ENCODE data around the gene NAALADL1.
A peak's percentile ranks its signal among the peaks of the same experiment; 100 is the strongest.

Gene NAALADL1

GRCh38 chr11:65058419-65059054 is at the start of gene NAALADL1:
TSS of gene NAALADL1 (minus strand) at chr11:65058553. CDS start at chr11:65058521, 32 bp downstream.
- no peak within 1 kb of the TSS for H3K4me3 ChIP-seq (ENCODE audit: low read depth, low read length)
- no peak within 1 kb of the TSS for H3K27ac ChIP-seq (ENCODE audit: low read depth, low read length)
- no peaks in the 10 kb centered on the region for H3K36me3 ChIP-seq (ENCODE audit: control insufficient read depth, insufficient read depth, low read length)
- no peaks in the 10 kb centered on the region for H3K9me3 ChIP-seq (ENCODE audit: control insufficient read depth, insufficient read depth, low read depth, low read length)
- no peaks in the 10 kb centered on the region for H3K4me1 ChIP-seq (ENCODE audit: control insufficient read depth, insufficient read depth, low read length)
- no peak within 1 kb of the TSS for H3K9ac ChIP-seq (ENCODE audit: low read length)
- no peaks in the 10 kb centered on the region for H3K27me3 ChIP-seq (ENCODE audit: control insufficient read depth, insufficient read depth, low read length)

GRCh38 chr11:65107751-65108468 is 49.6 kb upstream of the NAALADL1 start:
- Histone ChIP-seq H3K27ac (ENCODE audit: low read depth, low read length) (no peak overlapping the region), H3K4me3 (ENCODE audit: low read depth, low read length) (no peak overlapping the region), H3K9me3 (ENCODE audit: control insufficient read depth, insufficient read depth, low read depth, low read length) (no peaks in the 10 kb centered on the region), H3K27me3 (ENCODE audit: control insufficient read depth, insufficient read depth, low read length) (no peaks in the 10 kb centered on the region), H3K9ac (ENCODE audit: low read length) (no peak overlapping the region), H3K4me1 (ENCODE audit: control insufficient read depth, insufficient read depth, low read length) (peaks cover 11% of the 10 kb centered on the region), H3K36me3 (ENCODE audit: control insufficient read depth, insufficient read depth, low read length) (peaks cover 20% of the 10 kb centered on the region)

DNA sequence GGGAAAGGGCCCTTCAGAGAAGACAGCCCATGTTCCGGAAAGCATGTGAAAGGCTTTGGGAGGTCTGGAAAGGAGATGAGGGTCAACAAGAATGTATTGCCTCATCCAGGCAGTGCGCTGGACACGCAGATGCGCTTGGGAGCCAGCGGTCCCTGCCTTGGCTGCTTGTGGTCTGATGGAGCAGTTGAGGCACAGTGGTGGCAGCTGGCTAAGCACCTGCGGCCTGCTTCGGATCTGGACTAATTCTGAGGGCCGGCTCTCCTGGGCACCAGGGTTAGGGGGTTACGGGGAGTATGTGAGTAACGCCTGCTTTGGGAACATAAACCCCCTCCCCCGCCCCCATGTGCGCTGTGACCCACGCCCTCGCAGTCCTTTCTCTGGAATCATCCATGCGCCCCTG is 48.7 kb upstream of the NAALADL1 start:
- Histone ChIP-seq H3K27ac (ENCODE audit: low read depth, low read length) (no peak overlapping the region), H3K4me1 (ENCODE audit: control insufficient read depth, insufficient read depth, low read length) (peaks cover 9% of the 10 kb centered on the region), H3K4me3 (ENCODE audit: low read depth, low read length) (no peak overlapping the region), H3K9ac (ENCODE audit: low read length) (no peak overlapping the region), H3K36me3 (ENCODE audit: control insufficient read depth, insufficient read depth, low read length) (peaks cover 20% of the 10 kb centered on the region), H3K27me3 (ENCODE audit: control insufficient read depth, insufficient read depth, low read length) (no peaks in the 10 kb centered on the region), H3K9me3 (ENCODE audit: control insufficient read depth, insufficient read depth, low read depth, low read length) (no peaks in the 10 kb centered on the region)

DNA sequence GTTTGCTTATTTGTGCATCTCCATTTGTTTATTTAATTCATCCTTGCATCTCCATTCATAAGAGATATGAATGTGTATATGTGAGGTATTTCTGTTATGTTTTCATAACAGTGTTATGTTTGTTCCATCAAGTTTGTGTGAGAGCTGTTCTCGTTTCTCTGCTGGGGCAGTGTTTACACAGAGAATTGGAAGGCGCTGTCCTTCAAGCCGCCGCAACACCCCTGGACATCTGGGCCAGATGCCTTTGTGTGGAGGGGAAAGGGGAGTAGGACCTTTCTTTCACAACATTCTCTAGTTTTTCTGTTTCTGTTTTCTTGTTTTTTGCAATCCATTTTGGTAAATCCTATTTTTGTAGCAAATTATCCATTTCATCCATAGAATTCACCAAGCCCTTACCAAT is 46.3 kb upstream of the NAALADL1 start:
- H3K9me3 ChIP-seq (ENCODE audit: control insufficient read depth, insufficient read depth, low read depth, low read length): no peaks in the 10 kb centered on the region
- no peak overlapping the region for H3K27ac ChIP-seq (ENCODE audit: low read depth, low read length)
- H3K27me3 ChIP-seq (ENCODE audit: control insufficient read depth, insufficient read depth, low read length): no peaks in the 10 kb centered on the region
- H3K9ac ChIP-seq (ENCODE audit: low read length): no peak overlapping the region
- H3K4me3 ChIP-seq (ENCODE audit: low read depth, low read length): no peak overlapping the region
- H3K4me1 ChIP-seq (ENCODE audit: control insufficient read depth, insufficient read depth, low read length): no peaks in the 10 kb centered on the region
- peaks cover 20% of the 10 kb centered on the region for H3K36me3 ChIP-seq (ENCODE audit: control insufficient read depth, insufficient read depth, low read length)

- no peaks in the 10 kb centered on the region for H3K9me3 ChIP-seq (ENCODE audit: control insufficient read depth, insufficient read depth, low read depth, low read length)
- H3K9ac ChIP-seq (ENCODE audit: low read length): no peak overlapping the region
- H3K27me3 ChIP-seq (ENCODE audit: control insufficient read depth, insufficient read depth, low read length): no peaks in the 10 kb centered on the region
- H3K27ac ChIP-seq (ENCODE audit: low read depth, low read length): no peak overlapping the region
- H3K4me1 ChIP-seq (ENCODE audit: control insufficient read depth, insufficient read depth, low read length): no peaks in the 10 kb centered on the region
- H3K4me3 ChIP-seq (ENCODE audit: low read depth, low read length): no peak overlapping the region
- peaks cover 14% of the 10 kb centered on the region for H3K36me3 ChIP-seq (ENCODE audit: control insufficient read depth, insufficient read depth, low read length)
These were observed 45.1 kb upstream of the NAALADL1 start for GRCh38 chr11:65103476-65103875.

DNA sequence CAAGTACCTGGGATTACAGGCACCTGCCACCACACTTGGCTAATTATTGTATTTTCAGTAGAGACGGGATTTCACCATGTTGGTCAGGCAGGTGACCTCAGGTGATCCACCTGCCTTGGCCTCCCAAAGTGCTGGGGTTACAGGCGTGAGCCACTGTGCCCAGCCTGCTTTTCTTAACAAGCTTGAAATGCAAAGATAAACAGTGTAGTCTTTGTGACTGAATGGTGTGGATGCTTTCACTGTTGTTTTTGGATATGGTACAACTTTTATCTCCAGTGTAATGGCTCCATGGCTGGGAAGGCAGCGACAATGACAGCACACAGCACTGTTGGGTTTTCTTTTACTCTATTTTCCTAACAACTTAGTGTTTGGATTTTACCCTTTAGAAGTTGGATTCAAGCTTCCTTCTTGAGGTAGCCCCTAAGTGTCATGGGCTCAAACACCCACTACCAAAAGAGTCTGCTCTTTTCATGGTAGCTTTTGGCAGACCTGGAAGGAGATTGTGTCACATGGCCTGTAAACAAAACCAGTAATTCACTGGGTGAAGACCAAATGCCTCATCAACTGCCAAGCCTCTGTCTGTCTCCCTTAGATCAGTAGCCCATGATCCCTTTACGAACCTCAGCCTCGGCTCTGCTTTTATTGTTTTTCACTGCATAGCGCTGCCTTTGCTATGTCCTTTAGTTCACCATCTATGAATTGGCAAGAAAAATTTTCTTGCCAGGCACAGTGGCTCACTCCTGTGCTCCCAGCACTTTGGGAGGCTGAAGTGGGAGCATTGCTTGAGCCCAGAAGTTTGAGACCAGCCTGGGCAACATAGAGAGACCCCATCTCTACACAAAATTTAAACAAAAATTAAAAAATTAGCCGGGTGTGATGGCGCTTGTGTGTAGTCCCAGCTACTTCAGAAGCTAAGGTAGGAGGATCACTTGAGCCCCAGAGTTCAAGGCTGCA is 44.1 kb upstream of the NAALADL1 start:
- H3K9me3 ChIP-seq (ENCODE audit: control insufficient read depth, insufficient read depth, low read depth, low read length): no peaks in the 10 kb centered on the region
- H3K4me1 ChIP-seq (ENCODE audit: control insufficient read depth, insufficient read depth, low read length): no peaks in the 10 kb centered on the region
- H3K4me3 ChIP-seq (ENCODE audit: low read depth, low read length): no peak overlapping the region
- H3K36me3 ChIP-seq (ENCODE audit: control insufficient read depth, insufficient read depth, low read length): peaks cover 16% of the 10 kb centered on the region
- no peak overlapping the region for H3K27ac ChIP-seq (ENCODE audit: low read depth, low read length)
- H3K9ac ChIP-seq (ENCODE audit: low read length): no peak overlapping the region
- no peaks in the 10 kb centered on the region for H3K27me3 ChIP-seq (ENCODE audit: control insufficient read depth, insufficient read depth, low read length)

DNA sequence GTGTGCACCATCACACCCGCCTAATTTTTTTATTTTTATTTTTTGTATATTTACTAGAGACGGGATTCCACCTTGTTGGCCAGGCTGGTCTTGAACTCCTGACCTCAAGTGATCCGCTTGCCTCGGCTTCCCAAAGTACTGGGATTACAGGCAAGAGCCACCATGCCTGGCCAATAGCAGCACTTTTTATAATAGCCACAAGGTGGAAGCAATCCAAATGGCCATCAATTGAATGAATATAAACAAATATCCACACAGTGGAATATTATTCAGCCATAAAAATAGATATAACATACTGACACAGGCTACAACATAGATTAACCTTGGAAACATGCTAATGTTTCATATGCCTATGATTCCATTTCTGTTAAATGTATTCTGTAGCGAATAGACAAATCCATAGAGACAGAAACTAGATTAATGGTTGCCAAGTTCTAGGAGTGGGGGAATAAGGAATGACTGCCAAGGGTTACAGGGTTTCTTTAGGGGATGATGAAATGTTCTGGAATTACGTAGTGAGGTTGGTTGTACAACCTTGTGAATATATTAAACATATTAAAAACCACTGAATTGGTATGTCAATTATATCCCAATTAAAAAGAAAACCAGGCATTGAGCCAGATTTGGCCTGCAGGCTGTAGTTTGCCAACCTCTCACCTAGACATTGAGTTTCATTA is 42.5 kb upstream of the NAALADL1 start:
- H3K27me3 ChIP-seq (ENCODE audit: control insufficient read depth, insufficient read depth, low read length): no peaks in the 10 kb centered on the region
- no peaks in the 10 kb centered on the region for H3K9me3 ChIP-seq (ENCODE audit: control insufficient read depth, insufficient read depth, low read depth, low read length)
- no peak overlapping the region for H3K9ac ChIP-seq (ENCODE audit: low read length)
- no peak overlapping the region for H3K4me3 ChIP-seq (ENCODE audit: low read depth, low read length)
- no peak overlapping the region for H3K27ac ChIP-seq (ENCODE audit: low read depth, low read length)
- H3K36me3 ChIP-seq (ENCODE audit: control insufficient read depth, insufficient read depth, low read length): peaks cover 12% of the 10 kb centered on the region
- H3K4me1 ChIP-seq (ENCODE audit: control insufficient read depth, insufficient read depth, low read length): 0 out of 2 replicates have a peak, but pooled peaks cover 3% of the 10 kb centered on the region

GRCh38 chr11:65096926-65097325 is 38.6 kb upstream of the NAALADL1 start:
- Histone ChIP-seq H3K4me3 (ENCODE audit: low read depth, low read length) (peak overlapping the region; percentile 78), H3K36me3 (ENCODE audit: control insufficient read depth, insufficient read depth, low read length) (peaks cover 6% of the 10 kb centered on the region; the same call in 1 of the 2 replicates), H3K27ac (ENCODE audit: low read depth, low read length) (no peak overlapping the region), H3K9me3 (ENCODE audit: control insufficient read depth, insufficient read depth, low read depth, low read length) (no peaks in the 10 kb centered on the region), H3K27me3 (ENCODE audit: control insufficient read depth, insufficient read depth, low read length) (no peaks in the 10 kb centered on the region), H3K4me1 (ENCODE audit: control insufficient read depth, insufficient read depth, low read length) (0 out of 2 replicates have a peak, but pooled peaks cover 3% of the 10 kb centered on the region), H3K9ac (ENCODE audit: low read length) (no peak overlapping the region)

GRCh38 chr11:65095974-65096806 is 37.8 kb upstream of the NAALADL1 start, which contains the start of gene VPS51:
TSS of gene VPS51 (plus strand) at chr11:65096214. CDS start at chr11:65096251, 37 bp downstream.
- Histone ChIP-seq H3K27ac (ENCODE audit: low read depth, low read length) (peak within 1 kb of the TSS; percentile 69; the same call in 1 of the 2 replicates), H3K4me3 (ENCODE audit: low read depth, low read length) (peak within 1 kb of the TSS; percentile 78), H3K36me3 (ENCODE audit: control insufficient read depth, insufficient read depth, low read length) (peaks cover 6% of the 10 kb centered on the region; the same call in 1 of the 2 replicates), H3K9me3 (ENCODE audit: control insufficient read depth, insufficient read depth, low read depth, low read length) (no peaks in the 10 kb centered on the region), H3K27me3 (ENCODE audit: control insufficient read depth, insufficient read depth, low read length) (no peaks in the 10 kb centered on the region), H3K9ac (ENCODE audit: low read length) (peak within 1 kb of the TSS; percentile 73), H3K4me1 (ENCODE audit: control insufficient read depth, insufficient read depth, low read length) (0 out of 2 replicates have a peak, but pooled peaks cover 3% of the 10 kb centered on the region)

Measured in HUES6 (cell line).